HCT116 (cell line): ENCODE results near the gene NFIC.

Source experiments
- ATF3 ChIP-seq: IDR thresholded peaks from 2 replicates; pipeline ENCODE4 v1.6.1; 2012
- CTCF ChIP-seq, 3 experiments: fragments of 200-600 bp in 1 of 3; sonication (generic) in 1 of 3; IDR thresholded peaks in 2 of 3; conservative IDR thresholded peaks in 1 of 3; 2 replicates each; pipeline ENCODE4 v1.5.1; 2012 to 2017; ENCODE audit warnings: low read depth in 2 of 3, low read length in 2 of 3, antibody characterized with exemption in 1 of 3, borderline replicate concordance in 1 of 3, control low read depth in 1 of 3, mild to moderate bottlenecking in 1 of 3, mixed read lengths in 1 of 3, mixed run types in 1 of 3, moderate library complexity in 1 of 3; ENCODE audit not compliant: insufficient read depth in 1 of 3
- MAX ChIP-seq: IDR thresholded peaks from 2 replicates; pipeline ENCODE4 v1.6.1; 2012
- POLR2A ChIP-seq: IDR thresholded peaks from 2 replicates; pipeline ENCODE4 v1.7.0; 2011; ENCODE audit warnings: borderline replicate concordance; ENCODE audit not compliant: insufficient read depth, insufficient read length; ENCODE audit errors: extremely low read depth
- RAD21 ChIP-seq: IDR thresholded peaks from 2 replicates; pipeline ENCODE4 v1.6.1; 2012; ENCODE audit warnings: low read depth, mild to moderate bottlenecking
- ZNF274 ChIP-seq: fragments of 200-500 bp; sonication (Bioruptor generic); IDR thresholded peaks from 2 replicates; pipeline ENCODE4 v1.6.1; 2014; ENCODE audit warnings: mild to moderate bottlenecking, low read depth, low read length, inconsistent platforms

- no peak for TF ChIP-seq RAD21
- TF ChIP-seq POLR2A: no peak
- TF ChIP-seq MAX: no peak; the same call in 1 of the 2 replicates
- no peak for TF ChIP-seq CTCF (IDR thresholded peaks at IDR 0.05 in 2 of 3, conservative IDR thresholded peaks at IDR 0.05 in 1 of 3; ENCODE audit: borderline replicate concordance in 1 of 3, insufficient read depth in 1 of 3, low read depth in 2 of 3, low read length in 2 of 3)
- no peak for TF ChIP-seq ZNF274
- no peak for TF ChIP-seq ATF3
These were observed 1.1 kb upstream of the NFIC start for GRCh38 chr19:3365093-3365835.
